ENCODE results near the gene TRDN. TPM values are rescaled to one million over a fixed set of nuclear protein-coding genes. Genes with fewer than 3 reads are reported as not detected.

TRDN gene
- polyA plus RNA-seq, 1 donor from 2014 or later, result not detected

DNA sequence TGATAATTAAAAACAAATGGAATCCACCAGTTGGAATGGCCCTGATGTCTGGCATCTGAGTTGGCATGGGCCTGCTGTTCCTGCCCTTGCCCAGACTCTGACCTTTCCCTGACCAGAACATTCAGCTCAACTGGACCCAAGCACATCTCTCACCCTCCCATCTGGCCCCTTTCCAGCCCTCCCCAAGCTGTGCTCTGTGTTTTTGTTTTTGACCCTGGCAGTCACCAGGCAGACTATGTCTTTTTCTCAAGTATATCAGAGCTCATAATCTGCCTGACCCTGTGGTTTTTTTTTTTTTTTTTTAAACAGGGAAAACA is 117.6 kb downstream of the TRDN start:
- H4K20me1 ChIP-seq (ENCODE audit: insufficient read depth), result no peaks in the 10 kb centered on the region
- H3K36me3 ChIP-seq (ENCODE audit: insufficient read depth, low read length), result no peaks in the 10 kb centered on the region
- H3K4me3 ChIP-seq (ENCODE audit: low read length), result no peak overlapping the region
- no peaks in the 10 kb centered on the region for H3K79me2 ChIP-seq (replicated peaks; ENCODE audit: insufficient read depth, low read length)
- no peaks in the 10 kb centered on the region for H3K9me3 ChIP-seq (ENCODE audit: low read length)
- no peaks in the 10 kb centered on the region for H3K27me3 ChIP-seq (ENCODE audit: insufficient read depth, low read depth, low read length)
- no peak overlapping the region for H3K27ac ChIP-seq (ENCODE audit: low read length)
- no peaks in the 10 kb centered on the region for H3F3A ChIP-seq (ENCODE audit: insufficient read depth, low read length, poor library complexity, severe bottlenecking)
- no peak overlapping the region for H3K4me2 ChIP-seq (ENCODE audit: low read length)
- no peak for TF ChIP-seq RAD21 (conservative IDR thresholded peaks at IDR 0.05)
- TF ChIP-seq POLR2AphosphoS5 (IDR thresholded peaks at IDR 0.05), result no peak
- no peak for TF ChIP-seq SMC3 (conservative IDR thresholded peaks at IDR 0.05; ENCODE audit: poor library complexity)
- no peak for TF ChIP-seq MXI1 (conservative IDR thresholded peaks at IDR 0.05; ENCODE audit: poor library complexity, severe bottlenecking)
- TF ChIP-seq, protein P1, sequence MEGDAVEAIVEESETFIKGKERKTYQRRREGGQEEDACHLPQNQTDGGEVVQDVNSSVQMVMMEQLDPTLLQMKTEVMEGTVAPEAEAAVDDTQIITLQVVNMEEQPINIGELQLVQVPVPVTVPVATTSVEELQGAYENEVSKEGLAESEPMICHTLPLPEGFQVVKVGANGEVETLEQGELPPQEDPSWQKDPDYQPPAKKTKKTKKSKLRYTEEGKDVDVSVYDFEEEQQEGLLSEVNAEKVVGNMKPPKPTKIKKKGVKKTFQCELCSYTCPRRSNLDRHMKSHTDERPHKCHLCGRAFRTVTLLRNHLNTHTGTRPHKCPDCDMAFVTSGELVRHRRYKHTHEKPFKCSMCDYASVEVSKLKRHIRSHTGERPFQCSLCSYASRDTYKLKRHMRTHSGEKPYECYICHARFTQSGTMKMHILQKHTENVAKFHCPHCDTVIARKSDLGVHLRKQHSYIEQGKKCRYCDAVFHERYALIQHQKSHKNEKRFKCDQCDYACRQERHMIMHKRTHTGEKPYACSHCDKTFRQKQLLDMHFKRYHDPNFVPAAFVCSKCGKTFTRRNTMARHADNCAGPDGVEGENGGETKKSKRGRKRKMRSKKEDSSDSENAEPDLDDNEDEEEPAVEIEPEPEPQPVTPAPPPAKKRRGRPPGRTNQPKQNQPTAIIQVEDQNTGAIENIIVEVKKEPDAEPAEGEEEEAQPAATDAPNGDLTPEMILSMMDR (IDR thresholded peaks at IDR 0.05; ENCODE audit: poor library complexity, severe bottlenecking), result no peak
- TF ChIP-seq, protein P2, sequence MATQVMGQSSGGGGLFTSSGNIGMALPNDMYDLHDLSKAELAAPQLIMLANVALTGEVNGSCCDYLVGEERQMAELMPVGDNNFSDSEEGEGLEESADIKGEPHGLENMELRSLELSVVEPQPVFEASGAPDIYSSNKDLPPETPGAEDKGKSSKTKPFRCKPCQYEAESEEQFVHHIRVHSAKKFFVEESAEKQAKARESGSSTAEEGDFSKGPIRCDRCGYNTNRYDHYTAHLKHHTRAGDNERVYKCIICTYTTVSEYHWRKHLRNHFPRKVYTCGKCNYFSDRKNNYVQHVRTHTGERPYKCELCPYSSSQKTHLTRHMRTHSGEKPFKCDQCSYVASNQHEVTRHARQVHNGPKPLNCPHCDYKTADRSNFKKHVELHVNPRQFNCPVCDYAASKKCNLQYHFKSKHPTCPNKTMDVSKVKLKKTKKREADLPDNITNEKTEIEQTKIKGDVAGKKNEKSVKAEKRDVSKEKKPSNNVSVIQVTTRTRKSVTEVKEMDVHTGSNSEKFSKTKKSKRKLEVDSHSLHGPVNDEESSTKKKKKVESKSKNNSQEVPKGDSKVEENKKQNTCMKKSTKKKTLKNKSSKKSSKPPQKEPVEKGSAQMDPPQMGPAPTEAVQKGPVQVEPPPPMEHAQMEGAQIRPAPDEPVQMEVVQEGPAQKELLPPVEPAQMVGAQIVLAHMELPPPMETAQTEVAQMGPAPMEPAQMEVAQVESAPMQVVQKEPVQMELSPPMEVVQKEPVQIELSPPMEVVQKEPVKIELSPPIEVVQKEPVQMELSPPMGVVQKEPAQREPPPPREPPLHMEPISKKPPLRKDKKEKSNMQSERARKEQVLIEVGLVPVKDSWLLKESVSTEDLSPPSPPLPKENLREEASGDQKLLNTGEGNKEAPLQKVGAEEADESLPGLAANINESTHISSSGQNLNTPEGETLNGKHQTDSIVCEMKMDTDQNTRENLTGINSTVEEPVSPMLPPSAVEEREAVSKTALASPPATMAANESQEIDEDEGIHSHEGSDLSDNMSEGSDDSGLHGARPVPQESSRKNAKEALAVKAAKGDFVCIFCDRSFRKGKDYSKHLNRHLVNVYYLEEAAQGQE (IDR thresholded peaks at IDR 0.05; ENCODE audit: borderline replicate concordance), result no peak
- no peak for TF ChIP-seq EP300 (conservative IDR thresholded peaks at IDR 0.05; ENCODE audit: poor library complexity, severe bottlenecking)
- TF ChIP-seq TAF1 (IDR thresholded peaks at IDR 0.05; ENCODE audit: low read depth), result no peak
- no peak for TF ChIP-seq EZH2 (IDR thresholded peaks at IDR 0.05; ENCODE audit: borderline replicate concordance, insufficient read depth, low read length, poor library complexity, severe bottlenecking)
- H3K9ac ChIP-seq (ENCODE audit: low read length), result no peak overlapping the region
- no peak overlapping the region for H2AFZ ChIP-seq (ENCODE audit: low read depth, low read length)
- no peaks in the 10 kb centered on the region for H3K9me2 ChIP-seq (ENCODE audit: insufficient read depth, low read length)

- Histone ChIP-seq H3K36me3 (ENCODE audit: insufficient read depth, low read length) (no peaks in the 10 kb centered on the region), H3K9ac (ENCODE audit: low read length) (no peak overlapping the region), H3F3A (ENCODE audit: insufficient read depth, low read length, poor library complexity, severe bottlenecking) (no peaks in the 10 kb centered on the region), H3K27me3 (ENCODE audit: insufficient read depth, low read depth, low read length) (no peaks in the 10 kb centered on the region), H3K9me3 (ENCODE audit: low read length) (no peaks in the 10 kb centered on the region), H3K27ac (ENCODE audit: low read length) (no peak overlapping the region), H4K20me1 (ENCODE audit: insufficient read depth) (no peaks in the 10 kb centered on the region), H3K4me2 (ENCODE audit: low read length) (no peak overlapping the region), H3K9me2 (ENCODE audit: insufficient read depth, low read length) (no peaks in the 10 kb centered on the region), H2AFZ (ENCODE audit: low read depth, low read length) (no peak overlapping the region), H3K79me2 (replicated peaks; ENCODE audit: insufficient read depth, low read length) (no peaks in the 10 kb centered on the region), H3K4me3 (ENCODE audit: low read length) (no peak overlapping the region)
- TF ChIP-seq RAD21 (conservative IDR thresholded peaks at IDR 0.05) (no peak), MXI1 (conservative IDR thresholded peaks at IDR 0.05; ENCODE audit: poor library complexity, severe bottlenecking) (no peak)
- TF ChIP-seq, protein P2 (IDR thresholded peaks at IDR 0.05; ENCODE audit: borderline replicate concordance), result no peak
- TF ChIP-seq, protein P1 (IDR thresholded peaks at IDR 0.05; ENCODE audit: poor library complexity, severe bottlenecking), result no peak
Measured at GRCh38 chr6:123518441-123519188, 118.1 kb downstream of the TRDN start.
